Measurements from ENCODE around the gene OR5K4. TPM values are rescaled to one million over a fixed set of nuclear protein-coding genes. Genes with fewer than 3 reads are reported as not detected.

Gene OR5K4
- total RNA-seq, 1 donor from 2014 or later: not detected

- no peaks in the 10 kb centered on the region for H3K4me1 Mint-ChIP-seq (ENCODE audit: unreplicated experiment)
- no peaks in the 10 kb centered on the region for H3K36me3 Mint-ChIP-seq (ENCODE audit: low read depth, unreplicated experiment)
- no peak overlapping the region for H3K4me3 Mint-ChIP-seq (ENCODE audit: unreplicated experiment)
- TF ChIP-seq CTCF (IDR thresholded peaks at IDR 0.05; ENCODE audit: unreplicated experiment): no peak
- no peak overlapping the region for H3K27ac Mint-ChIP-seq (ENCODE audit: unreplicated experiment)
- no peaks in the 10 kb centered on the region for H3K9me3 Mint-ChIP-seq (ENCODE audit: unreplicated experiment)
- no peak for DNase-seq (ENCODE audit: low spot score)
- H3K27me3 Mint-ChIP-seq (ENCODE audit: unreplicated experiment): no peaks in the 10 kb centered on the region
These were observed 17.5 kb downstream of the OR5K4 start for GRCh38 chr3:98371186-98371585.

GRCh38 chr3:98371853-98372252 lies 18.2 kb downstream of the OR5K4 start:
- H3K4me1 Mint-ChIP-seq (ENCODE audit: unreplicated experiment): no peaks in the 10 kb centered on the region
- no peak overlapping the region for H3K27ac Mint-ChIP-seq (ENCODE audit: unreplicated experiment)
- H3K36me3 Mint-ChIP-seq (ENCODE audit: low read depth, unreplicated experiment): no peaks in the 10 kb centered on the region
- TF ChIP-seq CTCF (IDR thresholded peaks at IDR 0.05; ENCODE audit: unreplicated experiment): no peak
- H3K27me3 Mint-ChIP-seq (ENCODE audit: unreplicated experiment): no peaks in the 10 kb centered on the region
- H3K9me3 Mint-ChIP-seq (ENCODE audit: unreplicated experiment): no peaks in the 10 kb centered on the region
- no peak for DNase-seq (ENCODE audit: low spot score)
- no peak overlapping the region for H3K4me3 Mint-ChIP-seq (ENCODE audit: unreplicated experiment)

- Mint-ChIP-seq H3K36me3 (ENCODE audit: low read depth, unreplicated experiment) (no peaks in the 10 kb centered on the region), H3K4me1 (ENCODE audit: unreplicated experiment) (no peaks in the 10 kb centered on the region), H3K27me3 (ENCODE audit: unreplicated experiment) (no peaks in the 10 kb centered on the region), H3K9me3 (ENCODE audit: unreplicated experiment) (no peaks in the 10 kb centered on the region), H3K4me3 (ENCODE audit: unreplicated experiment) (no peak overlapping the region), H3K27ac (ENCODE audit: unreplicated experiment) (no peak overlapping the region)
- no peak for DNase-seq (ENCODE audit: low spot score)
- TF ChIP-seq CTCF (IDR thresholded peaks at IDR 0.05; ENCODE audit: unreplicated experiment): no peak
These were observed 18.8 kb downstream of the OR5K4 start for GRCh38 chr3:98372445-98372844.

- DNase-seq (ENCODE audit: low spot score): no peak
- Mint-ChIP-seq H3K27ac (ENCODE audit: unreplicated experiment) (no peak overlapping the region), H3K9me3 (ENCODE audit: unreplicated experiment) (no peaks in the 10 kb centered on the region), H3K27me3 (ENCODE audit: unreplicated experiment) (no peaks in the 10 kb centered on the region), H3K36me3 (ENCODE audit: low read depth, unreplicated experiment) (no peaks in the 10 kb centered on the region), H3K4me1 (ENCODE audit: unreplicated experiment) (no peaks in the 10 kb centered on the region), H3K4me3 (ENCODE audit: unreplicated experiment) (no peak overlapping the region)
- TF ChIP-seq CTCF (IDR thresholded peaks at IDR 0.05; ENCODE audit: unreplicated experiment): no peak
These were observed 23.0 kb downstream of the OR5K4 start for GRCh38 chr3:98376631-98377030.

GRCh38 chr3:98388147-98388546 lies 34.5 kb downstream of the OR5K4 start:
- TF ChIP-seq CTCF (IDR thresholded peaks at IDR 0.05; ENCODE audit: unreplicated experiment): no peak
- no peaks in the 10 kb centered on the region for H3K36me3 Mint-ChIP-seq (ENCODE audit: low read depth, unreplicated experiment)
- no peak overlapping the region for H3K4me3 Mint-ChIP-seq (ENCODE audit: unreplicated experiment)
- no peak overlapping the region for H3K27ac Mint-ChIP-seq (ENCODE audit: unreplicated experiment)
- no peaks in the 10 kb centered on the region for H3K27me3 Mint-ChIP-seq (ENCODE audit: unreplicated experiment)
- no peaks in the 10 kb centered on the region for H3K9me3 Mint-ChIP-seq (ENCODE audit: unreplicated experiment)
- no peaks in the 10 kb centered on the region for H3K4me1 Mint-ChIP-seq (ENCODE audit: unreplicated experiment)
- DNase-seq (ENCODE audit: low spot score): no peak
